Right atrium auricular region (tissue), 2 donors: ENCODE data around the gene RIPPLY2. TPM values are rescaled to one million over a fixed set of nuclear protein-coding genes. Genes with fewer than 3 reads are reported as not detected.

ENCODE experiments used
- DNase-seq: peaks from one replicate; pipeline ENCODE4 v3.0.0-alpha.2; 2019; ENCODE audit warnings: low spot score
- H3K27ac ChIP-seq, 2 donors: fragments of 200-600 bp; sonication (generic); 1 replicate in 1 of 2; 2 replicates in 1 of 2; pipeline ENCODE4 v1.5.1; 2016 to 2019
- H3K27me3 ChIP-seq, 2 donors: fragments of 200-600 bp; sonication (generic); one replicate each; pipeline versions ENCODE4 v1.5.1 to v1.6.0; 2017 to 2019
- H3K36me3 ChIP-seq: fragments of 200-600 bp; sonication (generic); one replicate; pipeline ENCODE4 v1.5.1; 2016
- H3K4me1 ChIP-seq, 2 donors: fragments of 200-600 bp; sonication (generic); one replicate each; pipeline versions ENCODE4 v1.5.1 to v1.6.0; 2017 to 2019
- H3K4me3 ChIP-seq, 2 donors: fragments of 200-600 bp; sonication (generic); 1 replicate in 1 of 2; 2 replicates in 1 of 2; pipeline ENCODE4 v1.5.1; 2017 to 2019; ENCODE audit warnings: mild to moderate bottlenecking in 1 of 2, moderate library complexity in 1 of 2
- H3K9me3 ChIP-seq, 2 donors: fragments of 200-600 bp; sonication (generic); one replicate each; pipeline ENCODE4 v1.5.1; 2019
- total RNA-seq, 2 donors: library from RNA; depleted of rRNA; stranded (reverse); fragments of >200 nt; gene quantifications; one replicate each; pipeline ENCODE4 v1.1.0, GENCODE V29; 2016
- TF ChIP-seq, protein P1 (sequence below), 2 donors: fragments of 200-600 bp; sonication (generic); IDR thresholded peaks; one replicate each; pipeline ENCODE4 v1.5.1; 2019; ENCODE audit warnings: antibody characterized with exemption in 2 of 2

RIPPLY2 gene
- total RNA-seq, 2 donors from 2014 or later = not detected

DNA sequence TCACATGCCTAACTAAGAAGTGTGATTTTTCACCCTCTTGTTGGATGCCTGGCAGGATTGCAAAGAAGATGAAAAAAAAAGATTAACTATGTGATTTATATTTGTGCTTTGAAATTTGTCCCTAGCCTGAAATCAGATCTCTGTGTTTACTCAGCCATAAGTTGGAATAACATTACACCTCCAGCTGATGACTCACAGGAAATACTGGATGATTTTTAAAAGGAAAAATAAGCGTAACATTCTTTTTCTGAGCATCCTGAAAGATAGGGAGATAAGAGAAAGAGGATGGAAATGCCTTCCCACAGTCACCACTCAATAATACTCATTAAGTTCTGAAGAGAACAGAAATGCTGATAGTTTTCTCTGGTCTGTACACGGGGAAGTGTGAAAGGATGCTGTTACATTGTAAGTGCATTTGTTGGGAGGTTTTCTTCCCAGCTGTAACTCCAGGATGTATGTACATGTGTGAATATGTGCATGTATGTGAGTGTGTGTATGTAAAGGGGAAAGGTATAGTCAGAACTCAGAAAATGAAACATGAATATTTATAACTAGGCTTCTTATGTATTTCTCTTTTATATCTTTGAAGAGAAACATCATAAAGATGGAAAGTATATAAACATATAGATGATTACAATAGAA is 37.4 kb upstream of the RIPPLY2 start:
- Histone ChIP-seq H3K9me3 (no peaks in the 10 kb centered on the region), H3K4me1 (no peaks in the 10 kb centered on the region), H3K27me3 (no peaks in the 10 kb centered on the region), H3K27ac (no peak overlapping the region), H3K36me3 (no peaks in the 10 kb centered on the region), H3K4me3 (no peak overlapping the region)
- DNase-seq = no peak
- TF ChIP-seq, protein P1, sequence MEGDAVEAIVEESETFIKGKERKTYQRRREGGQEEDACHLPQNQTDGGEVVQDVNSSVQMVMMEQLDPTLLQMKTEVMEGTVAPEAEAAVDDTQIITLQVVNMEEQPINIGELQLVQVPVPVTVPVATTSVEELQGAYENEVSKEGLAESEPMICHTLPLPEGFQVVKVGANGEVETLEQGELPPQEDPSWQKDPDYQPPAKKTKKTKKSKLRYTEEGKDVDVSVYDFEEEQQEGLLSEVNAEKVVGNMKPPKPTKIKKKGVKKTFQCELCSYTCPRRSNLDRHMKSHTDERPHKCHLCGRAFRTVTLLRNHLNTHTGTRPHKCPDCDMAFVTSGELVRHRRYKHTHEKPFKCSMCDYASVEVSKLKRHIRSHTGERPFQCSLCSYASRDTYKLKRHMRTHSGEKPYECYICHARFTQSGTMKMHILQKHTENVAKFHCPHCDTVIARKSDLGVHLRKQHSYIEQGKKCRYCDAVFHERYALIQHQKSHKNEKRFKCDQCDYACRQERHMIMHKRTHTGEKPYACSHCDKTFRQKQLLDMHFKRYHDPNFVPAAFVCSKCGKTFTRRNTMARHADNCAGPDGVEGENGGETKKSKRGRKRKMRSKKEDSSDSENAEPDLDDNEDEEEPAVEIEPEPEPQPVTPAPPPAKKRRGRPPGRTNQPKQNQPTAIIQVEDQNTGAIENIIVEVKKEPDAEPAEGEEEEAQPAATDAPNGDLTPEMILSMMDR (IDR thresholded peaks at IDR 0.05) = no peak

DNA sequence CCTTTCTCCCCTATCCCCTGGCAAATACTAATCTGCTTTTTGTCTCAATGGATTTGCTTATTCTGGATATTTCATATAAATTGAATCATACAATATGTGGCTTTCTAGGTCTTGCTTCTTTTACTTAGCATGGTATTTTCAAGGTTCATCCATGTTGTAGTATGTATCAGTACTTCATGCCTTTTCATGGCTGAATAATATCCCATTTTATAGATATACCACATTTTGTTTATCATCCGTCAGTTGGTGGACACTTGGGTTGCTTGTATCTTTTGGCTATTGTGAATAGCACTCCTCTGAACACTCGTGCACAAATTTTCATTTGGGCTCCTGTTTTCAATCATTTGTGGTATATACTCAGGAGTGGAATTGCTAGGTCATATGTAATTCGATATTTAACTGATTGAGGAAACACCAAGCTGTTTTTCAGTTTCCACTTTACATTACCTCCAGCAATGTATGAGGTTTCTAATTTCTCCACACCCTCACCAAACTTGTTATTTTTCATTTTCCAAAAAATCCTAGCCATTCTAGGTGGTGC is 30.5 kb upstream of the RIPPLY2 start:
- TF ChIP-seq, protein P1 (IDR thresholded peaks at IDR 0.05) = no peak

DNA sequence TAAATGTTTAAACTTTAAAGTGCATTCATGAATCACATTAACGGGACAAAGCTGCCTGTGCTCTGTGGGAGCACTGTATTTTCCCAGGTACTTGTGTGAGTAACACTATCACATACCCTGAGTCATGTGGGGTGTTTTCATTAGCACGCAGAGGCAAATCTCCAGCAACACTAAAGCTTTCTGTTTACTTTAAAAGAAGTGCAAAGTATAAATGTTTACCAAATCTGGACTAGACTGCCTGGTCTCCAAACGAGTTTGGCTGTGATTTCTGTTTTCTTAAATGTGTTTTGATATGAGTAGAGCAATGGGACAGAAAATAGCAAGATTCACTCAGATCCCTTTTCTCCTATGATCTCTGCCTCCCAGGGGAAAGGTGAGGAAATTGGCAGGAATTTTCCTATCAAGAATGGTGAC is 28.8 kb upstream of the RIPPLY2 start:
- peaks cover 0 to 5% of the 10 kb centered on the region in 2 donors for H3K9me3 ChIP-seq
- TF ChIP-seq, protein P1 (IDR thresholded peaks at IDR 0.05) = no peak
- H3K27me3 ChIP-seq = no peaks in the 10 kb centered on the region
- H3K4me1 ChIP-seq = no peaks in the 10 kb centered on the region
- no peak overlapping the region for H3K4me3 ChIP-seq
- DNase-seq = no peak
- H3K27ac ChIP-seq = no peak overlapping the region
- H3K36me3 ChIP-seq = no peaks in the 10 kb centered on the region

More for the DNA sequence above, 30.5 kb upstream of the RIPPLY2 start:
- Histone ChIP-seq H3K4me1 (no peaks in the 10 kb centered on the region), H3K27ac (no peak overlapping the region), H3K36me3 (no peaks in the 10 kb centered on the region), H3K9me3 (peaks cover 0 to 5% of the 10 kb centered on the region in 2 donors), H3K4me3 (no peak overlapping the region), H3K27me3 (no peaks in the 10 kb centered on the region)
- no peak for DNase-seq

DNA sequence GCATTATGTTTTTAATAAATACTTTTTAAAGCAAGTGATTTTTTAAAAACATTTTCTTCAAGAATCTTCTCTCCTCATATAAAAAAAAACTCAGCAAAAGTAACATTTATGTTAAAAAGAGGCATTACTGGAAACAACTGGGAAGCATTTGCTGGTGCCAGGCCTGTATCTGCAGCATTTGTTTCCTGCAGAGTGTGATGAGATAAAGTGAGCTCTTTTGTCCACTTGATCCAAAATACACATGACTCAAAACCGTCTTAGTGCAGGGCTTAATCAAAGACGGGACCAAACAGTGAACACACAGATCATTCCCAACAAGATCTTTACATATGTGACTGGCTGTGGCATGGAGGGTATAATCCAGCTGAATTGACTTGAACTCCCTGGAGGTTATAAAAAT is 28.3 kb upstream of the RIPPLY2 start:
- TF ChIP-seq, protein P1 (IDR thresholded peaks at IDR 0.05) = no peak
- Histone ChIP-seq H3K27me3 (no peaks in the 10 kb centered on the region), H3K4me3 (no peak overlapping the region), H3K9me3 (peaks cover 0 to 5% of the 10 kb centered on the region in 2 donors), H3K36me3 (no peaks in the 10 kb centered on the region), H3K4me1 (no peaks in the 10 kb centered on the region), H3K27ac (no peak overlapping the region)
- no peak for DNase-seq

DNA sequence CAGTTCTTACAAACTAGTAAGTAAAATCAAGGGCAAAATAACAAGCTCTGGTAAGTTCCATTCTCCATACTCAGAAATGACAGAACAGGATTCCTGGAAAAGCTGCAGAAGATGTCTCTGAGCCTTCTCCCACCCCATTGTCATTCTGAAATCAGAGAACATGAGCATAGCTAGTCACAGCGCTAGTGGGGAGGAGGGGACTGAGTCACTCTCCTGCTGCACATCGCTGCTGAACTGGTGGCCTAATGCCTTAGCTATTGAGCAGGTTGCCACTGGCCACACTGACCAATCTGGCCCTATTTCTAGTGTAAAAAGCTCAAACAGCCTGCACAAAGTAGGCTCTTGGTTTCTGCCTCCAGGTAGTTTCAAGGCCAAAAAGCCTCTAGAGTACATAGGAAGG is 26.1 kb upstream of the RIPPLY2 start:
- no peaks in the 10 kb centered on the region for H3K27me3 ChIP-seq
- TF ChIP-seq, protein P1 (IDR thresholded peaks at IDR 0.05) = no peak
- H3K27ac ChIP-seq = no peak overlapping the region

More for the DNA sequence above, 26.1 kb upstream of the RIPPLY2 start:
- Histone ChIP-seq H3K36me3 (no peaks in the 10 kb centered on the region), H3K9me3 (peaks cover 0 to 5% of the 10 kb centered on the region in 2 donors), H3K4me3 (no peak overlapping the region), H3K4me1 (no peaks in the 10 kb centered on the region)
- DNase-seq = no peak
